Endometrial microvascular endothelial cells (primary cell): ENCODE results near the gene PTRH2. TPM values are rescaled to one million over a fixed set of nuclear protein-coding genes. Genes with fewer than 3 reads are reported as not detected.
"Not testable (repeated sequence)": the region's sequence is repeated elsewhere in the genome, so short reads cannot be mapped to it uniquely, and the experiment has no call there.

Experiments
- in situ Hi-C: cut with HindIII; loops from 2 replicates; pipeline ENCODE4 v1.10.0; 2017; ENCODE audit warnings: low sequenced_read_pairs, low pct_unique_long_range_greater_than_20kb; ENCODE audit errors: inconsistent ontology term
- total RNA-seq: library from RNA; depleted of rRNA; stranded (reverse); fragments of >200 nt; gene quantifications from one replicate; pipeline ENCODE4 v1.2.3, GENCODE V29; 2015; ENCODE audit errors: inconsistent ontology term

PTRH2 gene
- total RNA-seq, 1 donor from 2014 or later: 47.3 TPM

DNA sequence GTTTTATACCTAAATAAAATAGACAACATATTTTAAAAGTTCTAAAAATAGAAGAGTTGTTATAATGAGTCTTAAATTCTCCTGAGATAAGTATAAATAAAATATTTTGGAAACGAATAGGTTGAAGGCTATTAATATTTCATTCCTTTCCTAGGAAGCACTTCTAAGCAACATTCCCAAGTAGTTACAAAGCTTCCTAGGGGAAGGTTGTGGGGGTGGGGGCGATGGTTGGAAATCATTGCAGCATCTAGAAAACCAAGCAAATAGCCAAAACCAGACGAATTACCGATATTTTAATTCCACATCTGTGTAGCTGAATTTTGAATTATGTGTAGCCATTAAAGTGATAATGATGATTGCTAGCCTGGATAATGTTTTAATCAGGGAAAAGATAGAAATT is 26.9 kb downstream of the PTRH2 start:
- in situ Hi-C loops: no loop called here

- in situ Hi-C loops: no loop called here
Observed at GRCh38 chr17:59678918-59679317, 28.3 kb downstream of the PTRH2 start.

GRCh38 chr17:59676716-59677115 is 30.5 kb downstream of the PTRH2 start:
- in situ Hi-C loops: no loop called here

DNA sequence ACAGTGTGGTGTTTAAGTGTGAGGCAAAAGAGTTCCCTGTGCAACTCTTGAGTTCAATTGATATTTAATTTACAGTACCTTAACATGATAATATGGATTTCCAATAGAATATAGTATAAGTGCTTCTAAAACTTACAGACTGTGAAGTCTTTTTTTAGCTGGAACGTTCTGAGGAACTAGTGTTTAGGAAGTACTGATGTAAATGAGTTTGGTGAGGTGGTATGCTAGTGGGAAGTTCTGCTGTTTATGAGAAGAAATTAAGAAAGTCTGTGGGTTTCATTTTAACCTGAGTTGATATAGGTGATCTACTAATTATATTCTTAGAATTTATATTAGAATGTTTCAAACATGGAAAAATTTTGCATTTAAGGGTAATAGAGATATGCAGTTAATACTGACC is 32.0 kb downstream of the PTRH2 start:
- in situ Hi-C loops: no loop called here

DNA sequence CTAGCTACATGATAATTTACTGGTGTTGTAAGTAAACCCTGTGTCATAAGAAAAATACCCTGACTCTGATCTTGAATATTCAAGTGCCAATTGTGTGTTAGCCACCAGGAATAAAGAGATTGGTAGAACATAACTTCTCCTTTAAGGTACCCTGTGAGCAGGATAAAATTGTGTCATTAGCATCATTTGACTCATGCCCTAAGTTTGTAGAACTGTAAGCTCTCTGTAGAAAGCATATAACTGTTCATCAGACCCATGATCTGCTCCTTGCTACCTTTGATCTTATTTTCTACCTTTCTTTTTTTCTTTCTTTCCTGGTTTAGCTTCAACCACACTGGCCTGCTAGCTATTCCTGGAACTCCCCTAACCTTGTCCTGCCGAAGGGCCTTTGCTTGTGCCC is 35.8 kb downstream of the PTRH2 start:
- in situ Hi-C loops: no loop called here

DNA sequence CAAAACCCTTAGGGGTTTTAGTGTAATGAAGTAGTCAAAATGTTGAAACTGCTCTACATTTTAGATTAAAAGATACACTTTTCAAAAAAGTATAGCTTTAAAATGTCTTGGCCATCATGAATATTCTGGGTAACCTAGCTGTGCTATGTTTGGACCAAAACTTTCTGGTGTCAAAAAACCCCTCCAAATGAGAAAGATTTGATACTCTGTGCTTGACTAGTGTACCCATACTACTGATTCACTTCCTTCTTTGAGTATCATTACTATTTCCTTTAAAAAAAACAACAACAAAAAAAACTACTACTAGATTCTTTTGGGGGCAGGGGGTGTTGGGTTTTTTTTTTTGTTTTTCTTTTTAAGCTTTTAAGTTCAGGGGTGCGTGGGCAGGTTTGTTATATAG is 37.3 kb downstream of the PTRH2 start:
- in situ Hi-C loops: no loop called here

DNA sequence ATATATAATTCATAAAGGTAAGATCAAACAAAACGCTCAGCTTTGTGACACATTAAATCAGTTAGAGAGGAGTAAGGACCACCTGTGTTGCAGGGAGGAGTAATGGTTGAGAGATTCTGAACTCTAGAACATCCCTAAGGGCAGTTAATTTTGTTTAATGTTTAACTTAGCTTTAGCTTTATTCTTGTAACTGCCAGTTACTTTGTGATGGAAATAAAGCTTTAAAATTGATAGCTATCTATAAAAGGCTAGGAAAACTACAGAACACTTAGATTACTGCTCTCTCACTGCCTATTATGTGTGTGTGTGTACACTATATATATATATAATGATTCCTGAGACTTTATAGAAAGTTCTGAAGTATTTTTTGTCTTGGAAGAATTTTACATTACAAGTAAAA is 37.8 kb downstream of the PTRH2 start:
- in situ Hi-C loops: no loop called here

DNA sequence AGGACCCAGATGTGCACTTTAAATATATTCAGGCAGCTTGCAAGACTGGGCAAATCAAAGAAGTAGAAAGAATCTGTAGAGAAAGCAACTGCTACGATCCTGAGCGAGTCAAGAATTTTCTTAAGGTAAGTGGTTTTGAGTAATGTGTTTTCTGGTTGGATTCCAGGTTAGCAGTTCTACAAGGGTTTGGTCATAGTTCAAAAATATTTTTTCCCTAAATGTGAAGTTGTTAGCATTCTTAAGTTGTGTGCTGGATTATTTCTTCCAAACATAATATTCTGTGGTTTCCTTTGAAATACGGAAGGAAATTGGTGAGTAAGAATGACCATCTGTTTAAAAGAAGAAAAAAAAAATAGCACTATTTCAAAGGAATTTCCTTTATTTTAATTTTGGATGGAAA is 38.4 kb downstream of the PTRH2 start:
- in situ Hi-C loops: no loop called here

- in situ Hi-C loops: no loop called here
Observed at GRCh38 chr17:59666235-59666634, 41.0 kb downstream of the PTRH2 start.

DNA sequence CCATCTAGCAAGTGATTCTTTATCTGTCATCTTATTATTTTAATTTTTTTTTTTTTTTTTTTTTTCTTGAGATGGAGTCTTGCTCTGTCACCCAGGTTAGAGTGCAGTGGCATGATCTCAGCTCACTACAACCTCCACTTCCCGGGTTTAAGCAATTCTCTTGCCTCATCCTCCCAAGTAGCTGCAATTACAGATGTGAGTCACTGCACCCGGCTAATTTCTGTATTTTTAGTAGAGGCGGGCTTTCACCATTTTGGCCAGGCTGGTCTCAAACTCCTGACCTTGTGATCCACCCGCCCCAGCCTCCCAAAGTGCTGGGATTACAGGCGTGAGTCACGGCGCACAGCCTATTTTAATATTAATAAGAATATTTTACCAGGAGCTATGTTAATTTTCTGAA is 50.6 kb downstream of the PTRH2 start:
- in situ Hi-C loops: not testable (repeated sequence)

- in situ Hi-C loops: no loop called here
Observed at GRCh38 chr17:59652119-59652518, 55.1 kb downstream of the PTRH2 start.

- in situ Hi-C loops: no loop called here
Observed at GRCh38 chr17:59651346-59651745, 55.9 kb downstream of the PTRH2 start.

DNA sequence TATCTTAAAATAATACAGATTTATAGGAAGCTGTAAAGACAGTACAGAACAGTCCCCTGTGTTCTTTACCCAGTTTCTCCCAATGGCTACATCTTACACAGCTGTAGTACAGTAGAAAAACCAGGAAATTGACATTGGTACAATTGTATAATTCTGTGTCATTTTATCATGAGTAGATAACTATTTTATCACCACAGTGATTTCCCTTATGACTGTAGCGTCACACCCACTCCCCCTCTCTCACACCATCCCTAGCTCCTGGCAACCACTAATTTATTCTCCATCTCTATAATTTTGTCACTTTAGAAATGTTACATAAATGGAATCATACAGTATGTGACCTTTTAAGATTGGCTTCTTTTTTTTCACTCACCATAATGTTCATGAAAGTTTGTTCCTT is 56.6 kb downstream of the PTRH2 start:
- in situ Hi-C loops: no loop called here

GRCh38 chr17:59649886-59650285 is 57.3 kb downstream of the PTRH2 start:
- in situ Hi-C loops: no loop called here

Other genes with a start within 250 kb of the PTRH2 start
- 42.8 TPM for gene DHX40, start 141.8 kb downstream of the PTRH2 start, total RNA-seq
- gene CLTC, start 87.5 kb downstream of the PTRH2 start, total RNA-seq: 502 TPM
- gene VMP1, start 224 bp upstream of the PTRH2 start, total RNA-seq: 138 TPM
- gene TUBD1, start 185.5 kb upstream of the PTRH2 start, total RNA-seq: 10.5 TPM
- gene RPS6KB1, start 185.7 kb upstream of the PTRH2 start, total RNA-seq: 20.6 TPM